Mesendoderm (in vitro differentiated cells): Measurements from ENCODE around the gene GALNTL6.
"Not testable (repeated sequence)": the region's sequence is repeated elsewhere in the genome, so short reads cannot be mapped to it uniquely, and the experiment has no call there.

Experiments used
- DNase-seq: peaks from one replicate; pipeline ENCODE4 v3.0.0; 2013
- H2AK5ac ChIP-seq: 2 replicates; pipeline ENCODE4 v1.6.1; 2013; ENCODE audit warnings: low read length, inconsistent platforms
- H2BK120ac ChIP-seq: 2 replicates; pipeline ENCODE4 v1.6.1; 2013; ENCODE audit warnings: low read depth, mild to moderate bottlenecking, low read length, moderate library complexity, mixed read lengths
- H2BK15ac ChIP-seq: replicated peaks from 2 replicates; pipeline ENCODE4 v1.6.1; 2013; ENCODE audit warnings: low read depth, mild to moderate bottlenecking, moderate library complexity
- H2BK5ac ChIP-seq: 2 replicates; pipeline ENCODE4 v1.6.1; 2013; ENCODE audit warnings: low read length, inconsistent platforms
- H3K18ac ChIP-seq: 2 replicates; pipeline ENCODE4 v1.6.1; 2013; ENCODE audit warnings: mild to moderate bottlenecking, low read length, mixed read lengths
- H3K23ac ChIP-seq: one replicate; pipeline ENCODE4 v1.6.1; 2013; ENCODE audit warnings: low read length
- H3K27ac ChIP-seq: 2 replicates; pipeline ENCODE4 v1.5.1; 2013; ENCODE audit warnings: low read depth, mild to moderate bottlenecking, inconsistent platforms, low read length, moderate library complexity
- H3K27me3 ChIP-seq: 2 replicates; pipeline ENCODE4 v1.6.1; 2013; ENCODE audit warnings: low read length, control low read depth, mild to moderate bottlenecking, inconsistent platforms; ENCODE audit not compliant: insufficient read depth, poor library complexity
- H3K36me3 ChIP-seq: 2 replicates; pipeline ENCODE4 v1.6.1; 2013; ENCODE audit warnings: low read length, inconsistent platforms; ENCODE audit not compliant: control insufficient read depth, insufficient read depth
- H3K4ac ChIP-seq: one replicate; pipeline ENCODE4 v1.6.1; 2013; ENCODE audit warnings: low read depth, mild to moderate bottlenecking, low read length, moderate library complexity
- H3K4me1 ChIP-seq: 2 replicates; pipeline ENCODE4 v1.6.1; 2013; ENCODE audit warnings: low read depth, low read length, inconsistent platforms; ENCODE audit not compliant: control insufficient read depth
- H3K4me2 ChIP-seq: 2 replicates; pipeline ENCODE4 v1.6.1; 2013; ENCODE audit warnings: low read length
- H3K4me3 ChIP-seq: 2 replicates; pipeline ENCODE4 v1.5.1; 2013; ENCODE audit warnings: mild to moderate bottlenecking, low read length
- H3K56ac ChIP-seq: one replicate; pipeline ENCODE4 v1.6.1; 2013; ENCODE audit warnings: low read length
- H3K79me1 ChIP-seq: 2 replicates; pipeline ENCODE4 v1.6.1; 2013; ENCODE audit warnings: low read length, inconsistent platforms
- H3K79me2 ChIP-seq: 2 replicates; pipeline ENCODE4 v1.6.1; 2013; ENCODE audit warnings: mild to moderate bottlenecking, low read length; ENCODE audit not compliant: control insufficient read depth, insufficient read depth
- H3K9ac ChIP-seq: 2 replicates; pipeline ENCODE4 v1.6.1; 2013; ENCODE audit warnings: low read length, inconsistent platforms
- H4K5ac ChIP-seq: one replicate; pipeline ENCODE4 v1.6.1; 2013; ENCODE audit warnings: low read length
- H4K8ac ChIP-seq: one replicate; pipeline ENCODE4 v1.6.1; 2013; ENCODE audit warnings: low read depth, mild to moderate bottlenecking, control low read depth, low read length, moderate library complexity
- WGBS: extraction: QIAGEN DNeasy Blood & Tissue Kit; methylation state at CpG from one replicate; pipeline ENCODE4 v1.1.7; 2013; ENCODE audit warnings: low lambda C conversion rate, missing lambda C conversion rate; ENCODE audit not compliant: insufficient coverage; ENCODE audit errors: extremely low coverage; 5-methylcytosine and 5-hydroxymethylcytosine counted together

Gene GALNTL6

GRCh38 chr4:173041482-173041881 lies 1228.3 kb downstream of the GALNTL6 start:
- no peak for DNase-seq
- Histone ChIP-seq H3K79me2 (no peaks in the 10 kb centered on the region), H2AK5ac (no peak overlapping the region), H3K23ac (no peak overlapping the region), H3K4ac (no peak overlapping the region), H3K4me2 (no peak overlapping the region), H3K18ac (no peak overlapping the region), H3K27ac (no peak overlapping the region), H2BK5ac (no peak overlapping the region), H2BK120ac (no peak overlapping the region), H4K8ac (no peak overlapping the region), H3K56ac (no peak overlapping the region), H3K9ac (no peak overlapping the region), H3K4me1 (no peaks in the 10 kb centered on the region), H4K5ac (no peak overlapping the region), H2BK15ac (no peak overlapping the region), H3K27me3 (no peaks in the 10 kb centered on the region), H3K79me1 (no peaks in the 10 kb centered on the region), H3K4me3 (no peak overlapping the region), H3K36me3 (no peaks in the 10 kb centered on the region)
- whole genome bisulfite sequencing: no CpG with 5 or more reads among the region's 1 CpG

GRCh38 chr4:173042139-173042538 lies 1228.9 kb downstream of the GALNTL6 start:
- H3K9ac ChIP-seq, H3K79me2 ChIP-seq, H3K4me2 ChIP-seq, H3K18ac ChIP-seq, H4K8ac ChIP-seq, H3K4me3 ChIP-seq, DNase-seq, H3K27ac ChIP-seq, H3K4ac ChIP-seq, H3K56ac ChIP-seq, H3K36me3 ChIP-seq, H2BK5ac ChIP-seq, H3K27me3 ChIP-seq, H2AK5ac ChIP-seq, H3K4me1 ChIP-seq, H3K23ac ChIP-seq, H2BK15ac ChIP-seq, H4K5ac ChIP-seq, H2BK120ac ChIP-seq, H3K79me1 ChIP-seq: not testable (repeated sequence)
- WGBS: no CpG with 5 or more reads among the region's 1 CpG

GRCh38 chr4:173044340-173044739 lies 1231.1 kb downstream of the GALNTL6 start:
- Histone ChIP-seq H2AK5ac (no peak overlapping the region), H3K4me3 (no peak overlapping the region), H3K4me1 (no peaks in the 10 kb centered on the region), H2BK15ac (no peak overlapping the region), H3K18ac (no peak overlapping the region), H2BK5ac (no peak overlapping the region), H3K23ac (no peak overlapping the region), H3K36me3 (no peaks in the 10 kb centered on the region), H3K79me1 (no peaks in the 10 kb centered on the region), H2BK120ac (no peak overlapping the region), H3K27ac (no peak overlapping the region), H3K4ac (no peak overlapping the region), H3K9ac (no peak overlapping the region), H3K56ac (no peak overlapping the region), H3K27me3 (no peaks in the 10 kb centered on the region), H3K4me2 (no peak overlapping the region), H4K8ac (no peak overlapping the region), H3K79me2 (no peaks in the 10 kb centered on the region), H4K5ac (no peak overlapping the region)
- no CpG with 5 or more reads among the region's 1 CpG for WGBS
- DNase-seq: no peak

- Histone ChIP-seq H2AK5ac (no peak overlapping the region), H3K4me3 (no peak overlapping the region), H3K27me3 (no peaks in the 10 kb centered on the region), H3K9ac (no peak overlapping the region), H3K4me2 (no peak overlapping the region), H4K8ac (no peak overlapping the region), H3K27ac (no peak overlapping the region), H3K18ac (no peak overlapping the region), H2BK120ac (no peak overlapping the region), H3K4me1 (no peaks in the 10 kb centered on the region), H3K56ac (no peak overlapping the region), H3K4ac (no peak overlapping the region), H3K79me2 (no peaks in the 10 kb centered on the region), H3K36me3 (no peaks in the 10 kb centered on the region), H4K5ac (no peak overlapping the region), H3K23ac (no peak overlapping the region), H2BK15ac (no peak overlapping the region), H2BK5ac (no peak overlapping the region), H3K79me1 (no peaks in the 10 kb centered on the region)
- WGBS: no CpG with 5 or more reads among the region's 1 CpG
- DNase-seq: no peak
Measured at GRCh38 chr4:173045571-173045970, 1232.4 kb downstream of the GALNTL6 start.

GRCh38 chr4:173046144-173046543 lies 1232.9 kb downstream of the GALNTL6 start:
- Histone ChIP-seq H3K27ac (no peak overlapping the region), H3K27me3 (no peaks in the 10 kb centered on the region), H2BK15ac (no peak overlapping the region), H2BK120ac (no peak overlapping the region), H4K5ac (no peak overlapping the region), H3K79me1 (no peaks in the 10 kb centered on the region), H3K9ac (no peak overlapping the region), H3K4me2 (no peak overlapping the region), H3K4me1 (no peaks in the 10 kb centered on the region), H4K8ac (no peak overlapping the region), H3K36me3 (no peaks in the 10 kb centered on the region), H3K4me3 (no peak overlapping the region), H3K18ac (no peak overlapping the region), H3K4ac (no peak overlapping the region), H3K79me2 (no peaks in the 10 kb centered on the region), H3K56ac (no peak overlapping the region), H2BK5ac (no peak overlapping the region), H3K23ac (no peak overlapping the region), H2AK5ac (no peak overlapping the region)
- no CpG with 5 or more reads among the region's 2 CpGs for WGBS
- DNase-seq: peak; percentile 10

- Histone ChIP-seq H4K5ac (no peak overlapping the region), H3K79me1 (no peaks in the 10 kb centered on the region), H3K27me3 (no peaks in the 10 kb centered on the region), H2BK120ac (peak overlapping the region; percentile 6), H3K79me2 (no peaks in the 10 kb centered on the region), H3K23ac (no peak overlapping the region), H3K27ac (no peak overlapping the region), H3K36me3 (no peaks in the 10 kb centered on the region), H2BK5ac (no peak overlapping the region), H3K4me1 (no peaks in the 10 kb centered on the region), H2AK5ac (no peak overlapping the region), H3K18ac (no peak overlapping the region), H4K8ac (no peak overlapping the region), H2BK15ac (no peak overlapping the region), H3K4me3 (no peak overlapping the region), H3K4me2 (no peak overlapping the region), H3K56ac (no peak overlapping the region), H3K4ac (no peak overlapping the region), H3K9ac (no peak overlapping the region)
- no CpG with 5 or more reads among the region's 5 CpGs for WGBS
- peak; percentile 31 for DNase-seq
Measured at GRCh38 chr4:173046818-173047217, 1233.6 kb downstream of the GALNTL6 start.
